Natural killer cell (primary cell): ENCODE measurements around the gene MRPL52. TPM values are rescaled to one million over a fixed set of nuclear protein-coding genes. Genes with fewer than 3 reads are reported as not detected.

Experiments
- ATAC-seq, 3 donors: fragments of 150-1000 bp in 2 of 3; fragments of 200-7000 bp in 1 of 3; cut with Tn5 transposase; 1 replicate in 1 of 3; 2 replicates in 2 of 3; pipeline ENCODE4 v1.10.0; 2021; ENCODE audit warnings: mild to moderate bottlenecking in 2 of 3, moderate library complexity in 2 of 3
- DNase-seq, 2 donors: peaks; one replicate each; pipeline versions ENCODE4 v3.0.0 to v3.0.0-alpha.2; 2013 to 2021; ENCODE audit warnings: mixed read lengths in 1 of 2
- H3K27ac ChIP-seq: one replicate; pipeline ENCODE4 v1.5.1; 2013; ENCODE audit warnings: mild to moderate bottlenecking, low read length
- H3K27me3 ChIP-seq: one replicate; pipeline ENCODE4 v1.6.1; 2013; ENCODE audit warnings: low read length; ENCODE audit not compliant: control insufficient read depth, insufficient read depth
- H3K36me3 ChIP-seq: one replicate; pipeline ENCODE4 v1.6.1; 2013; ENCODE audit warnings: low read length; ENCODE audit not compliant: control insufficient read depth, insufficient read depth
- H3K4me1 ChIP-seq: one replicate; pipeline ENCODE4 v1.6.1; 2013; ENCODE audit warnings: low read length; ENCODE audit not compliant: control insufficient read depth, insufficient read depth
- H3K4me3 ChIP-seq: one replicate; pipeline ENCODE4 v1.5.1; 2013; ENCODE audit warnings: low read length
- H3K9me3 ChIP-seq: one replicate; pipeline ENCODE4 v1.6.1; 2013; ENCODE audit warnings: low read length; ENCODE audit not compliant: control insufficient read depth, insufficient read depth
- H3K27ac Mint-ChIP-seq, 2 donors: one replicate each; pipeline ENCODE4 v1.8.0; 2022; ENCODE audit warnings: mild to moderate bottlenecking in 2 of 2, mixed read lengths in 2 of 2, moderate library complexity in 1 of 2
- H3K27me3 Mint-ChIP-seq, 2 donors: one replicate each; pipeline ENCODE4 v1.8.0; 2022; ENCODE audit warnings: low read depth in 2 of 2, mixed read lengths in 2 of 2
- H3K36me3 Mint-ChIP-seq: one replicate; pipeline ENCODE4 v1.8.0; 2022; ENCODE audit warnings: mixed read lengths
- H3K4me1 Mint-ChIP-seq, 2 donors: one replicate each; pipeline ENCODE4 v1.8.0; 2022; ENCODE audit warnings: mixed read lengths in 2 of 2
- H3K4me3 Mint-ChIP-seq: one replicate; pipeline ENCODE4 v1.8.0; 2022; ENCODE audit warnings: mild to moderate bottlenecking, moderate library complexity, mixed read lengths
- H3K9me3 Mint-ChIP-seq, 2 donors: one replicate each; pipeline ENCODE4 v1.8.0; 2022; ENCODE audit warnings: mixed read lengths in 2 of 2
- WGBS: methylation state at CpG from one replicate; pipeline ENCODE4 v1.1.7; 2013; ENCODE audit warnings: missing lambda C conversion rate; ENCODE audit not compliant: insufficient coverage; 5-methylcytosine and 5-hydroxymethylcytosine counted together
- intact Hi-C: fragments of 100-400 bp; cut with micrococcal nuclease; formaldehyde crosslinking; loops from one replicate; pipeline ENCODE4 v1.14.2; 2022
- total RNA-seq, 4 donors: library from RNA; stranded (reverse); fragments of 120-200 nt in 1 of 4; gene quantifications; one replicate each; pipeline versions ENCODE4 v1.2.3 to v1.2.4, GENCODE V29; 2013 to 2022
- TF ChIP-seq, protein P1 (sequence below): fragments of 200-600 bp; IDR thresholded peaks from one replicate; pipeline ENCODE4 v1.8.0; 2022; ENCODE audit warnings: antibody characterized with exemption

The MRPL52 gene
- total RNA-seq, 3 donors from 2014 or later (not counting 1 experiment from before 2014, with no cell fraction given): 40.5 to 42.0 (median 41.6) TPM

DNA sequence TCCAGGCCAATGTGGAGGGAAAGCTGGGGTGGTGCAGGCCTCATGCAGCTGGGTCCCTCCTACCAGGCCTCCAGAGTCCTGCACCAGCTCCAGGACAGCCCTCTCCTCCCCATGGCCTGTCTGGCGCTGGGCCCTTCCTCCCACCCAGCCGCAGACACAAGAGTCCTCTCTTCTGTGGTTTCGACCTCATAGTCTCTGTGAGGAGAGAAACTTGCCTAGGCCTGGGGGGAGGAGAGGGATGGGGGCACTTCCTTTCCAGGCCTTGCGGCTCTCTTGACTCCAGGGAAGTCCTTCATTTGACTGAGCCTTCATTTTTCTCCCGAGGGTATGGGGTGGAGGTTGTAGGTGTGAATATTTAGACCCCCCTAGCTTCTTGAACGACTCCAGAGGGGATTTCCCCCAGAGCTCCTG lies 8.9 kb downstream of the MRPL52 start:
- no peak for DNase-seq
- Histone ChIP-seq H3K4me3 (no peak overlapping the region), H3K36me3 (peaks cover 6% of the 10 kb centered on the region), H3K27me3 (peaks cover 20% of the 10 kb centered on the region), H3K4me1 (peaks cover 15% of the 10 kb centered on the region), H3K27ac (no peak overlapping the region), H3K9me3 (no peaks in the 10 kb centered on the region)
- intact Hi-C loops: no loop called here
- Mint-ChIP-seq H3K4me3 (no peak overlapping the region), H3K27me3 (peaks cover 28 to 31% of the 10 kb centered on the region in 2 donors), H3K36me3 (no peaks in the 10 kb centered on the region), H3K4me1 (peaks cover 7 to 18% of the 10 kb centered on the region in 2 donors), H3K27ac (no peak overlapping the region), H3K9me3 (no peaks in the 10 kb centered on the region)
- TF ChIP-seq, protein P1, sequence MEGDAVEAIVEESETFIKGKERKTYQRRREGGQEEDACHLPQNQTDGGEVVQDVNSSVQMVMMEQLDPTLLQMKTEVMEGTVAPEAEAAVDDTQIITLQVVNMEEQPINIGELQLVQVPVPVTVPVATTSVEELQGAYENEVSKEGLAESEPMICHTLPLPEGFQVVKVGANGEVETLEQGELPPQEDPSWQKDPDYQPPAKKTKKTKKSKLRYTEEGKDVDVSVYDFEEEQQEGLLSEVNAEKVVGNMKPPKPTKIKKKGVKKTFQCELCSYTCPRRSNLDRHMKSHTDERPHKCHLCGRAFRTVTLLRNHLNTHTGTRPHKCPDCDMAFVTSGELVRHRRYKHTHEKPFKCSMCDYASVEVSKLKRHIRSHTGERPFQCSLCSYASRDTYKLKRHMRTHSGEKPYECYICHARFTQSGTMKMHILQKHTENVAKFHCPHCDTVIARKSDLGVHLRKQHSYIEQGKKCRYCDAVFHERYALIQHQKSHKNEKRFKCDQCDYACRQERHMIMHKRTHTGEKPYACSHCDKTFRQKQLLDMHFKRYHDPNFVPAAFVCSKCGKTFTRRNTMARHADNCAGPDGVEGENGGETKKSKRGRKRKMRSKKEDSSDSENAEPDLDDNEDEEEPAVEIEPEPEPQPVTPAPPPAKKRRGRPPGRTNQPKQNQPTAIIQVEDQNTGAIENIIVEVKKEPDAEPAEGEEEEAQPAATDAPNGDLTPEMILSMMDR: no peak
- WGBS: 23% methylated on average over 6 of the region's 6 CpGs
- no peak for ATAC-seq

DNA sequence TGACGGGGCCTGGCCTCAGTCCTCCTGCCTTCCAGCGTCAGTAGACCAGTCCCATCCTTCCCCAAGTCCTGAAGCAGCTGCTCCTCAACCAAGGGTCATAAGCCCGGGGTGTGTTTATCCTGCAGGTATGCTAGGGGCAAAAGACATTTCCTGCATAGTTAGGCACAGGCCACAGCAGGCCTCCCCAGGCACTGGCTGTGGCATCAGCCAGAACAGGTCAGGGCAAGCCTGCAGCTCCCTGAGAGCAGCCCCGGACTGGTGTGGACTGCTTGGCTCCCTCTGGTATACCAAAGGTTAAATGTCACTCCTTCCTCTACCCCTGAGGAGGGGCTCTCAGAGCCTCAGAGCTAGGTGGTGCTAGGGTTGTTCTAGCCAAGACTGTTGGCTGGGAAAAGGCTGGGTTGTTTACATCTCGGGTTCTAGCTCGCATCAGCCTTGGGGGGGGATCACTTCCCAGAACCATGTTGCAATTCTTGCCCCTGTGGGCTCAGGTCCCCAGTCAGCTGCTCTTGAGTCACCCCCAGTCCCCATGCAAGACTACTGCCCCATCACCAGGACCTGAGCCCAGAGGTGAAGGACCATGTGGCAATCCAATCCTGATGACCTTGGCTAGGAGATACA lies 9.6 kb downstream of the MRPL52 start:
- DNase-seq (no peak), ATAC-seq (no peak)
- H3K9me3 ChIP-seq: no peaks in the 10 kb centered on the region
- Mint-ChIP-seq H3K27me3 (peaks cover 28 to 31% of the 10 kb centered on the region in 2 donors), H3K9me3 (no peaks in the 10 kb centered on the region), H3K27ac (no peak overlapping the region), H3K36me3 (no peaks in the 10 kb centered on the region), H3K4me1 (peaks cover 7 to 18% of the 10 kb centered on the region in 2 donors), H3K4me3 (no peak overlapping the region)
- peaks cover under 1% of the 10 kb centered on the region for H3K36me3 ChIP-seq
- H3K27ac ChIP-seq: no peak overlapping the region
- TF ChIP-seq, protein P1: no peak
- peaks cover 20% of the 10 kb centered on the region for H3K27me3 ChIP-seq
- intact Hi-C loops: no loop called here
- 90% methylated on average over 6 of the region's 6 CpGs for WGBS
- peaks cover 15% of the 10 kb centered on the region for H3K4me1 ChIP-seq
- no peak overlapping the region for H3K4me3 ChIP-seq

DNA sequence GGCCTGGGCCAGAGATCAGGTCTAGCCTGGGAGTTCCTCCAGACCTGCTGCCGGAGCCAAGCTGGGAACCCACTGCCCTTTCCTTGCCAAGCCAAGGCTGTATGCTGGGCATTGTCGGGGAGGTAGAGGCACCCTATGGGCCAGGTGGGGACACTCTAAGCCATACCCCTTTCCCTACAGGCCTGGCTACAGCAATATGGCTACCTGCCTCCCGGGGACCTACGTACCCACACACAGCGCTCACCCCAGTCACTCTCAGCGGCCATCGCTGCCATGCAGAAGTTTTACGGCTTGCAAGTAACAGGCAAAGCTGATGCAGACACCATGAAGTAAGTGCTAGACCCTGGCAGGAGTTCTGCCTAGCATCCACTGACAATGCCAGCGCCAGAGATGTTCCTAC lies 11.6 kb downstream of the MRPL52 start:
- DNase-seq (no peak), ATAC-seq (no peak)
- peaks cover 15% of the 10 kb centered on the region for H3K4me1 ChIP-seq
- intact Hi-C loops: no loop called here
- H3K4me1 Mint-ChIP-seq: peaks cover 7 to 15% of the 10 kb centered on the region in 2 donors
- TF ChIP-seq, protein P1: no peak
- H3K4me3 Mint-ChIP-seq: no peak overlapping the region
- H3K36me3 ChIP-seq: no peaks in the 10 kb centered on the region
- H3K36me3 Mint-ChIP-seq: no peaks in the 10 kb centered on the region
- no peak overlapping the region for H3K27ac ChIP-seq
- peaks cover 31 to 37% of the 10 kb centered on the region in 2 donors for H3K27me3 Mint-ChIP-seq
- H3K9me3 ChIP-seq: no peaks in the 10 kb centered on the region
- peaks cover 20% of the 10 kb centered on the region for H3K27me3 ChIP-seq
- H3K27ac Mint-ChIP-seq: no peak overlapping the region
- no peaks in the 10 kb centered on the region for H3K9me3 Mint-ChIP-seq
- H3K4me3 ChIP-seq: no peak overlapping the region
- WGBS: 95% methylated on average over 9 of the region's 9 CpGs

DNA sequence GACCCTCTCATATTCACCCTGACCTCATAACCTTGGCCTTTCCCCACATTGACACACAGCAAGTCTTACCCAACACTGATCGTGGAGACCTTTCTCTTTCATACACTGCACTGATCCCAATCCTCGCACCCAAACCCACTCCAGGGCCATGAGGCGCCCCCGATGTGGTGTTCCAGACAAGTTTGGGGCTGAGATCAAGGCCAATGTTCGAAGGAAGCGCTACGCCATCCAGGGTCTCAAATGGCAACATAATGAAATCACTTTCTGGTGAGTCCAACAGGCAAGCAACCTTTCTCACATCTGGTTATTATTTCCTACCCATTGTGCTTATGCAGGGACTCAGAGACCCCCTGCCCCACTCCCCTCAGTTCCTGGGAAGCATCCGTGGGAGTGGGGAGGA lies 12.1 kb downstream of the MRPL52 start:
- Mint-ChIP-seq H3K27me3 (peaks cover 30 to 41% of the 10 kb centered on the region in 2 donors), H3K4me3 (no peak overlapping the region), H3K27ac (no peak overlapping the region), H3K36me3 (no peaks in the 10 kb centered on the region), H3K9me3 (no peaks in the 10 kb centered on the region), H3K4me1 (peaks cover 6 to 14% of the 10 kb centered on the region in 2 donors)
- Histone ChIP-seq H3K27me3 (peaks cover 19% of the 10 kb centered on the region), H3K27ac (no peak overlapping the region), H3K9me3 (no peaks in the 10 kb centered on the region), H3K4me1 (peaks cover 10% of the 10 kb centered on the region), H3K36me3 (no peaks in the 10 kb centered on the region), H3K4me3 (no peak overlapping the region)
- WGBS: 94% methylated on average over 8 of the region's 8 CpGs
- TF ChIP-seq, protein P1: no peak
- DNase-seq (no peak), ATAC-seq (no peak)
- intact Hi-C loops: no loop called here
